Upper lobe of left lung (tissue), 6 donors: ENCODE results near the gene ZNF639. TPM values are rescaled to one million over a fixed set of nuclear protein-coding genes. Genes with fewer than 3 reads are reported as not detected.

Experiments used
- ATAC-seq, 2 donors: fragments of 200-7000 bp; cut with Tn5 transposase; one replicate each; pipeline ENCODE4 v1.9.1; 2022; ENCODE audit warnings: mild to moderate bottlenecking in 2 of 2, moderate library complexity in 2 of 2; ENCODE audit not compliant: low FRiP score in 2 of 2
- DNase-seq, 2 donors: peaks; one replicate each; pipeline ENCODE4 v3.0.0-alpha.2; 2019 to 2020
- H3K27ac ChIP-seq, 4 donors: fragments of 200-600 bp; sonication (generic); one replicate each; pipeline ENCODE4 v1.5.1; 2016 to 2019
- H3K27me3 ChIP-seq, 4 donors: fragments of 200-600 bp; sonication (generic); one replicate each; pipeline ENCODE4 v1.5.1; 2017 to 2019
- H3K36me3 ChIP-seq, 4 donors: fragments of 200-600 bp; sonication (generic); one replicate each; pipeline ENCODE4 v1.5.1; 2016 to 2019
- H3K4me1 ChIP-seq, 4 donors: fragments of 200-600 bp; sonication (generic); one replicate each; pipeline ENCODE4 v1.5.1; 2018 to 2019
- H3K4me3 ChIP-seq, 4 donors: fragments of 200-600 bp; sonication (generic); one replicate each; pipeline ENCODE4 v1.5.1; 2017 to 2019; ENCODE audit warnings: mild to moderate bottlenecking in 2 of 4, moderate library complexity in 1 of 4
- H3K9me3 ChIP-seq, 4 donors: fragments of 200-600 bp; sonication (generic); one replicate each; pipeline ENCODE4 v1.5.1; 2018 to 2019
- CTCF ChIP-seq, 6 experiments: fragments of 450-650 bp in 4 of 6; fragments of 200-600 bp in 2 of 6; sonication (generic) in 2 of 6; IDR thresholded peaks; one replicate each; pipeline ENCODE4 v1.5.1; 2016 to 2019; ENCODE audit warnings: antibody characterized with exemption in 6 of 6
- EP300 ChIP-seq, 4 donors: sonication (generic); formaldehyde crosslinking; IDR thresholded peaks; one replicate each; pipeline ENCODE4 v1.5.1; 2017; ENCODE audit warnings: antibody characterized with exemption in 4 of 4, control low read depth in 2 of 4
- POLR2A ChIP-seq, 4 donors: fragments of 450-650 bp; IDR thresholded peaks; one replicate each; pipeline ENCODE4 v1.5.1; 2016 to 2017; ENCODE audit warnings: antibody characterized with exemption in 4 of 4, mild to moderate bottlenecking in 2 of 4
- POLR2AphosphoS5 ChIP-seq, 2 donors: sonication (generic); formaldehyde crosslinking; IDR thresholded peaks; one replicate each; pipeline ENCODE4 v1.5.1; 2017; ENCODE audit warnings: antibody characterized with exemption in 2 of 2
- WGBS, 2 donors: methylation state at CpG; one replicate each; pipeline ENCODE4 v1.1.5; 2017 to 2018; 5-methylcytosine and 5-hydroxymethylcytosine counted together
- total RNA-seq, 6 donors: library from RNA; depleted of rRNA in 4 of 6; stranded (reverse); fragments of >200 nt in 4 of 6; gene quantifications; one replicate each; pipeline versions ENCODE4 v1.1.0 to v1.2.1, GENCODE V29; 2016 to 2021
- donor health status: DM: no; HTN: no; CAD: no; lungs with moderate emphysema.
- donor health status: DM: no; HTN: yes; CAD: no; lungs with severe emphysema.

Gene ZNF639
- total RNA-seq, 6 donors from 2014 or later = 12.0 to 57.3 (median 23.7) TPM

GRCh38 chr3:179369621-179370020 lies 46.8 kb downstream of the ZNF639 start:
- no peak for ATAC-seq
- Histone ChIP-seq H3K27ac (no peak overlapping the region), H3K4me3 (no peak overlapping the region), H3K4me1 (no peaks in the 10 kb centered on the region), H3K27me3 (no peaks in the 10 kb centered on the region), H3K36me3 (peaks cover 18 to 65% (median 32%) of the 10 kb centered on the region in 4 donors), H3K9me3 (no peaks in the 10 kb centered on the region)
- no peak for DNase-seq
- TF ChIP-seq CTCF (IDR thresholded peaks at IDR 0.05) (no peak), POLR2AphosphoS5 (IDR thresholded peaks at IDR 0.05) (no peak), POLR2A (IDR thresholded peaks at IDR 0.05) (no peak), EP300 (IDR thresholded peaks at IDR 0.05) (no peak)
- 96 to 100% methylated on average over 1 of the region's 1 CpG for WGBS, 2 donors

GRCh38 chr3:179373938-179374337 lies 51.1 kb downstream of the ZNF639 start:
- Histone ChIP-seq H3K36me3 (peaks cover 7 to 62% (median 25%) of the 10 kb centered on the region in 4 donors), H3K4me1 (no peaks in the 10 kb centered on the region), H3K27me3 (no peaks in the 10 kb centered on the region), H3K27ac (no peak overlapping the region), H3K4me3 (no peak overlapping the region), H3K9me3 (no peaks in the 10 kb centered on the region)
- DNase-seq = no peak
- ATAC-seq = no peak
- 96 to 97% methylated on average over 6 of the region's 6 CpGs for WGBS, 2 donors
- no peak for TF ChIP-seq EP300 (IDR thresholded peaks at IDR 0.05)
- no peak for TF ChIP-seq POLR2AphosphoS5 (IDR thresholded peaks at IDR 0.05)
- TF ChIP-seq CTCF (IDR thresholded peaks at IDR 0.05) = no peak
- TF ChIP-seq POLR2A (IDR thresholded peaks at IDR 0.05) = no peak

- no peak for ATAC-seq
- Histone ChIP-seq H3K36me3 (peaks cover 9 to 69% (median 33%) of the 10 kb centered on the region in 4 donors), H3K27me3 (no peaks in the 10 kb centered on the region), H3K27ac (no peak overlapping the region), H3K4me1 (no peaks in the 10 kb centered on the region), H3K4me3 (no peak overlapping the region), H3K9me3 (no peaks in the 10 kb centered on the region)
- DNase-seq = no peak
- TF ChIP-seq POLR2A (IDR thresholded peaks at IDR 0.05) = no peak
- TF ChIP-seq EP300 (IDR thresholded peaks at IDR 0.05) = no peak
- TF ChIP-seq CTCF (IDR thresholded peaks at IDR 0.05) = no peak
- TF ChIP-seq POLR2AphosphoS5 (IDR thresholded peaks at IDR 0.05) = no peak
- WGBS, 2 donors = 89 to 96% methylated on average over 12 of the region's 12 CpGs
These were observed 52.5 kb downstream of the ZNF639 start for GRCh38 chr3:179375091-179375999.

GRCh38 chr3:179376474-179376873 lies 53.6 kb downstream of the ZNF639 start:
- peaks cover 9 to 72% (median 39%) of the 10 kb centered on the region in 4 donors for H3K36me3 ChIP-seq
- TF ChIP-seq CTCF (IDR thresholded peaks at IDR 0.05) = no peak
- TF ChIP-seq POLR2A (IDR thresholded peaks at IDR 0.05) = no peak
- no peak for TF ChIP-seq EP300 (IDR thresholded peaks at IDR 0.05)
- TF ChIP-seq POLR2AphosphoS5 (IDR thresholded peaks at IDR 0.05) = no peak
- WGBS, 2 donors = 94 to 100% methylated on average over 1 of the region's 1 CpG
- H3K9me3 ChIP-seq = no peaks in the 10 kb centered on the region
- no peaks in the 10 kb centered on the region for H3K4me1 ChIP-seq
- no peaks in the 10 kb centered on the region for H3K27me3 ChIP-seq
- ATAC-seq (no peak), DNase-seq (no peak)
- H3K4me3 ChIP-seq = no peak overlapping the region
- no peak overlapping the region for H3K27ac ChIP-seq

Other genes with a start within 250 kb of the ZNF639 start
- gene PIK3CA, start 174.7 kb upstream of the ZNF639 start, total RNA-seq = 10 to 100 TPM in 5 of 6 donors, 1 to 10 TPM in 1; 7.3 to 37.6 (median 23.5) TPM
- gene KCNMB3, start 71.9 kb upstream of the ZNF639 start, total RNA-seq = 1 to 10 TPM; 1.3 to 3.1 (median 2.0) TPM
- gene MFN1, start 24.7 kb downstream of the ZNF639 start, total RNA-seq = 10 to 100 TPM; 36.0 to 62.6 (median 47.8) TPM
- gene GNB4, start 128.4 kb downstream of the ZNF639 start, total RNA-seq = 10 to 100 TPM; 19.8 to 45.2 (median 28.6) TPM
- gene ACTL6A, start 239.9 kb downstream of the ZNF639 start, total RNA-seq = 10 to 100 TPM; 17.2 to 47.3 (median 30.7) TPM